Ishikawa (cell line): ENCODE measurements around the gene AKAP6.

ENCODE experiments used
- CEBPB ChIP-seq: IDR thresholded peaks from 2 replicates; pipeline ENCODE4 v1.6.1; 2012
- CREB1 ChIP-seq: IDR thresholded peaks from 2 replicates; pipeline ENCODE4 v1.6.1; 2012; ENCODE audit warnings: low read depth
- EGR1 ChIP-seq: IDR thresholded peaks from 2 replicates; pipeline ENCODE4 v1.6.1; 2012
- EP300 ChIP-seq: IDR thresholded peaks from 2 replicates; pipeline ENCODE4 v1.6.1; 2012; ENCODE audit warnings: borderline replicate concordance
- FOXM1 ChIP-seq: IDR thresholded peaks from 2 replicates; pipeline ENCODE4 v1.6.1; 2012; ENCODE audit warnings: low read depth, borderline replicate concordance
- NFIC ChIP-seq: IDR thresholded peaks from 2 replicates; pipeline ENCODE4 v1.6.1; 2012
- RAD21 ChIP-seq: IDR thresholded peaks from 2 replicates; pipeline ENCODE4 v1.6.1; 2012; ENCODE audit warnings: low read depth
- REST ChIP-seq: IDR thresholded peaks from 2 replicates; pipeline ENCODE4 v1.6.1; 2012; ENCODE audit warnings: low read depth, mild to moderate bottlenecking
- TAF1 ChIP-seq: IDR thresholded peaks from 2 replicates; pipeline ENCODE4 v1.6.1; 2012; ENCODE audit warnings: low read depth, mild to moderate bottlenecking
- TCF12 ChIP-seq: IDR thresholded peaks from 2 replicates; pipeline ENCODE4 v1.6.1; 2012; ENCODE audit warnings: low read depth
- TEAD4 ChIP-seq: IDR thresholded peaks from 2 replicates; pipeline ENCODE4 v1.6.1; 2012
- USF1 ChIP-seq: IDR thresholded peaks from 2 replicates; pipeline ENCODE4 v1.6.1; 2012
- YY1 ChIP-seq: IDR thresholded peaks from 2 replicates; pipeline ENCODE4 v1.6.1; 2012; ENCODE audit warnings: low read depth

- TF ChIP-seq CEBPB = no peak
- no peak for TF ChIP-seq USF1
- no peak for TF ChIP-seq NFIC
- no peak for TF ChIP-seq EP300
- TF ChIP-seq TCF12 = no peak
- no peak for TF ChIP-seq EGR1
- no peak for TF ChIP-seq TAF1
- TF ChIP-seq CREB1 = no peak
- no peak for TF ChIP-seq RAD21
- no peak for TF ChIP-seq FOXM1
- no peak for TF ChIP-seq REST
- no peak for TF ChIP-seq YY1
- no peak for TF ChIP-seq TEAD4
These were observed 397.4 kb downstream of the AKAP6 start for GRCh38 chr14:32726516-32726915.
